ENCODE results near the gene CDC14A.
A peak's percentile ranks its signal among the peaks of the same experiment; 100 is the strongest.
"Not testable (repeated sequence)": the region's sequence is repeated elsewhere in the genome, so short reads cannot be mapped to it uniquely, and the experiment has no call there.

CDC14A gene

GRCh38 chr1:100366209-100366525 is 13.9 kb downstream of the CDC14A start:
- no peak for DNase-seq

- not testable (repeated sequence) for DNase-seq
These were observed 17.0 kb downstream of the CDC14A start for GRCh38 chr1:100369339-100369738.

GRCh38 chr1:100373953-100374352 is 21.6 kb downstream of the CDC14A start:
- not testable (repeated sequence) for DNase-seq

- DNase-seq = not testable (repeated sequence)
These were observed 24.6 kb downstream of the CDC14A start for GRCh38 chr1:100376890-100377289.

DNA sequence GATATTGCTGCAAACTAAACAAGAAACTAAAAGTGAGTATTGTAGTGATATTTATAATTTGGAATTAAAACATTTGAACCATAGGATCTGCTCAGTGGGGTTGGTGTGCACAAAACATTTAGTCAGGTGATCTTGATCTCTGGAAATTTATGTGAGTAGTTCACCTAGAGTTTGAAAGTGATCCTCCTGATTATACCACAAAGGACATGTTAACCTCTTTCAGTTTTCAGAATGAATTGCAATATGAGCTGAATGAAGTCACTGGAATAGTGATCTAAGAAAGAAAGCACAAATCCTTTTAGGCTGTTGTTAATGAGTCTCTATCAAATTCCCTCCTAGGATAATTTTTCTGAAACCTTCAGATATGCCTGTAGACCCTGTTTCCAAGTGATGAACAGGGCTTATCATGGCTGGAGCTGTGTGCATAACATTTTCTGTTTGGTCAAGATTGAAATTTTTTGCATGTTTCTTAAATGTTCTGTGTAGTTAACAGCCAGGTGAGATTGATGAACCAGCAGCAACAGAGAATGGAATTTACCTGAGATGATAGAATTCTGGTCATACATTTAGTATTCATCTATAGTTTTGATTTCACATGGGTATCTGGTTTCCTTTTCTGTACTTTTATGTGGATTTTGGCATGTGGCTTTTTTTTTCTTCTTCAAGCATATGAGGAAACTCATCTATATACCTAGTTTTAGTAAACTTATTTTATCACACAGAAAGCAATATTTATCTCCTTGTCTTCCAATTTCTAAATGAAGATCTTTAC is 25.5 kb downstream of the CDC14A start:
- DNase-seq = no peak

GRCh38 chr1:100378956-100379355 is 26.6 kb downstream of the CDC14A start:
- DNase-seq = no peak

DNA sequence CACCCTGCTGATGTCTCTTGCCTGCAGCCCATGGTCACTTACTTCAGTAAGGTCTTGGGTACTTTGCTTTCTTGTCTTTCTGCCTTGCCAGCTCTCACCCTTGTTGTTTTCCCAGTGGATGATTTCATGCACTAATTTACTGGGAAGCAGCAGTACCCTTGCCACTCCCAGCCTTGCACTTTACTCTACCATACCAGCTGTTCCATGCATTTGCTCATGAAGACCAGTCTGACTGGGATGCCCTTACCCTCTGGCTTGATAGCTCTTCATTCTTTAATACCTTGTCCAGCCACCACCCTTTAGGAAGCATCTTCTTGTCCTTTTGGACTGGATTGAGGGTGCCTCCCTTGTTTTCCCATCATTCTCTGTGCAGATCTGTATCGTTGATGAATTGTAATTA is 28.3 kb downstream of the CDC14A start:
- DNase-seq = no peak

DNA sequence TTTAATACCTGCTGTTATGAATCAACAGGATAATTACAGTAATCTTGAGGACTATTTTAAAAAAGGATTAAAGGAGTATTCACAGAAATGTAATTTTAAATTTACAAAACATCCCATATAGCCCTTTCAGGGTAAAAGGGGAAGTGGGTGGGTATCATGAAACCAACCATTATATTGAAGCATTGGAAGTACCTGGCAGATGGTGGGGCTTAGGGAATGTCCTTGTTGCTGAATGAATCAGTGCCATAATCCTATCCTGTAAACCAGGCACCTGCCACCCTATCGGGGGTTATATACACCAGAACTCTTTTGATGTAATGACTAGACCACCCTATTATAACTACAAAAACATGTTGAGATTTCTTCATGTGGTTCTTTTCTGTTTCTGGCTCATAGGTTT is 30.4 kb downstream of the CDC14A start:
- no peak for DNase-seq

DNA sequence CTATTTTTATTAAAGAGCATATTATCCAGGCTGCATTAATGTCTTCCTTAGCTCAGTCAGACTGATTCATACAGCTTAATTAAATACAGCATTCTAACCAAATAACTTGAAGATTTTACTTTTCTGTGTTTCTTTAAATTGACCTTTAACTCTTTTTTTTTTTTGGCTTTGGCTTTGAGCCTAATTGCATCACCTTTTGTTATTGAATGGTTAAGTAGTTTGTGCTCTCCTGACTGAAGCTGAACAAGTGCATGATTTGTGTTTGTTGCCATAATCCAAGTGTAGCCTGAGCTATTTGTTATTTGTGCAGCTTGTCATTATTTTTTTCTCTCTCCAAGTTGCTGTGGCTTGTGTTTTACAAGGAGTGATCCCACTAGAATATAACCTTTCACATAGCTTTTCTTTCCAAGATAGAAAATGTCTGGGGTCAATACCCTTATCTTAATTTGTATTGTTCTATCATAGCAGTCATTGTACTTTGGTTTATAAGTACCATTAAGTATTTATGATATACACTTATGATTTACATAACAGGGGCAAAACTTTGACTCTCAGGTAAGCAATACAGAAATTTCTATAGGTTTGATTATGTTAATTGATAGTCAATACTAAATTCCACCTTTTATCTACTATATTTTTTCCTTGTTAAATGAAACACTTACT is 31.6 kb downstream of the CDC14A start:
- peak; percentile 4 for DNase-seq

GRCh38 chr1:100387209-100387608 is 34.9 kb downstream of the CDC14A start:
- DNase-seq = no peak

GRCh38 chr1:100387657-100388350 is 35.5 kb downstream of the CDC14A start:
- DNase-seq = no peak

DNA sequence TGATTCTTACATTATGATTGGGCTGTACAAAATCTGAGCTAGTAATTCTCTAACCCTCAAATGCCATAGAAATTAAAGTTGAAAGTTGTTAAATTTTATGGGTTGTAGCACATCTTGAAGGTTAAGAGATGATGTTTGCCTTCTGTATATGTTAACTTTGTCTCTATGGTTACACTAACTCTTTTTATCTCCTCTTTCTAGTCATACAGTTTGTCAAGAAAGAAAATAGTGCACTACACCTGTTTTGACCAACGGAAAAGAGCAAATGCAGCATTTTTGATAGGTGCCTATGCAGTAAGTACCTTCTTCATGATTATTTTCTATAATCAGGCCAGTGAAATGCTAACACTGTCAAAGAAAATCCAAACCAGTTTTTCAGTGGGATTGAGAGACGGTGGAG is 38.2 kb downstream of the CDC14A start:
- no peak for DNase-seq

DNA sequence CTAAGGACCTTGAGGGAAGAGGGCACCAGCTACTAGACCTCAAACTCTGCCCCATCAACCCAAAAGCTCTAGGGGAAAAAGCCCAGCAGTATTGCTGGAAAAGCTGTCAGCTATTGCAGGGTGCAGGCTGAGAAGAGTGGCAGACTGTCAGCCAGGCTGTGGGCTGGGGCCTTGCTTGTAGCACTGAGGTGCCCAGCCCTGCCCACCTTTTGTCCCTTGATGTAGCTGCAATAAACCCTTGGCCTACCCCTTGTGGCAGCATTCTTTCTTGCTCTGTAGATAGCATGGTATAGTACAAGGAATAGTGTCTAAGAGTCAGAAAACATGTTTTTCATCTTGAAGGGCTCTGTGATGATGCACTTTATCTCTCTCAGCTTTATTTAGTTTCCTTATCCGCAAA is 39.4 kb downstream of the CDC14A start:
- no peak for DNase-seq

DNA sequence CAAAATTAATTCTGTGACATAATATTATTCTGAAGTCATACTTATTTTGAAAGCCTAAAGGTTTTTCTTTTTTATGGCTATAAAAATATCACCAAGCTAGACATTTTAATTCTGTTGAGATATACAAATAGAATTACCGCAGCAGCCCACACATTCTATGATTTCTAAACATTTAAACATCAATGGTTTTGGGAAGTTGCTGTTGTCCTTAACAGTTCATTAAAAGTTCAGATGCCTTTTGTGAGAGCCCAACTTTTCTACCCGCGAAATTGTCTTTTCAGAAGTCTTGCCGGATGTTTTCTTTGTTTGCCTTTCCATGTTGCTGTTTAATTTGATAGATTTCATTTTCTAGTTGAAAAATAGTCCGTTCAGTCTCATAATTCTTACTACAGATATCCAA is 40.5 kb downstream of the CDC14A start:
- DNase-seq = no peak

GRCh38 chr1:100394285-100394684 is 42.0 kb downstream of the CDC14A start:
- DNase-seq = no peak

DNA sequence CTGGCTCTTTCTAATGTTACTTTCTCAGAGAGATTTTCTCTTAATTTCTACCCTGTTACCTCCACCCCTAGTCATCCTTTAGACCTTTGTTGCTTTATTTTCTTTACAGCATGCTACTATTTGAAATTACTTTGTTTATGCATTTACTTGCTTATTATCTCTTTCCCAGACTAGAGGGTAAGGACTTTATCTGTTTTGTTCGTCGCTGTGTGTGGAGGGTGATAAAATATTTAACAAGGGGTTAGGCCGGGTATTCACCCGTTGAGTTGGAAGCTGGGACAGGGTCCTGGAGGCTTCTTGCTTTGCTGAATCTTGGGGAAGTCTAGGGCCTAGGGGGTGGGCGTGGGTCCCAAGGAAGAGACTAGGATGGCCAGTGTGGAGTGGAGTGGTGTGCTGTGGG is 43.6 kb downstream of the CDC14A start:
- DNase-seq = no peak

DNA sequence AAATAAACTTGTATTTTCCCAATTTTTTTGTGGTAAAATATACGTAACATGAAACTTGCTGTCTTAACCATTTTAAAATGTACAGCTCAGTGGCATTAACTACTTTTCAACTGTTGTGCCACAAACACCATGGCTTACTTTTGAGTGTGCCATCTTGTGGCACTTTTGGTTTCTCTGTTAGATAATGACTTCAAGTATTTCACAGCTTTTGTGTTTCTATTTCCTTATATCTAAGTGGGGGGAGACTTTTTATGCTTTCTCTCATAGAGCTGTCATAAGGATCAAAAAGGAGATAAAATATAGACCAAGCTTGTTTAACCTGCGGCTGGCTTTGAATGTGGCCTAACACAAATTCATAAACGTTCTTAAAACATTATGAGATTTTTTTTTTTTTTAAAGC is 44.3 kb downstream of the CDC14A start:
- DNase-seq = no peak

- DNase-seq = no peak
These were observed 45.4 kb downstream of the CDC14A start for GRCh38 chr1:100397681-100398080.

GRCh38 chr1:100398648-100399047 is 46.3 kb downstream of the CDC14A start:
- DNase-seq = no peak

- DNase-seq = no peak
These were observed 48.1 kb downstream of the CDC14A start for GRCh38 chr1:100400404-100400803.

- DNase-seq = no peak
These were observed 52.5 kb downstream of the CDC14A start for GRCh38 chr1:100404821-100405220.

GRCh38 chr1:100405902-100406301 is 53.6 kb downstream of the CDC14A start:
- DNase-seq = not testable (repeated sequence)

DNA sequence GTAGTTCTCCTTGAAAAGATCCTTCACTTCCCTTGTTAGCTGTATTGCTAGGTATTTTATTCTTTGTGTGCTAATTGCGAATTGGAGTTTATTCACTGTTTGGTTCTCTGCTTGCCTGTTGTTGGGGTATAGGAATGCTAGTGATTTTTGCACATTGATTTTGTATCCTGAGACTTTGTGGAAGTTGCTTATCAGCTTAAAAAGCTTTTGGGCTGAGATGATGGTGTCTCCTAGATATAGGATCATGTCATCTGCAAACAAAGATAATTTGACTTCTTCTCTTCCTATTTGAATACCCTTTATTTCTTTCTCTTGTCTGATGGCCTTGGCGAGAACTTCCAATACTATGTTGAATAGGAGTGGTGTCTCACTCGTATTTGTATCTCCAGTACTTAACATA is 55.1 kb downstream of the CDC14A start:
- not testable (repeated sequence) for DNase-seq

GRCh38 chr1:100411019-100411418 is 58.7 kb downstream of the CDC14A start:
- DNase-seq = no peak

Measured in NCI-H1105 (cell line).